Transverse colon (tissue), 4 donors: ENCODE data around the gene TMEM42. TPM values are rescaled to one million over a fixed set of nuclear protein-coding genes. Genes with fewer than 3 reads are reported as not detected.

Experiments used
- DNase-seq: peaks from one replicate; pipeline ENCODE4 v3.0.0-alpha.2; 2019
- H3K27ac ChIP-seq, 4 donors: fragments of 200-600 bp; sonication (generic); 2 replicates each; pipeline ENCODE4 v1.5.1; 2016 to 2018; ENCODE audit warnings: inconsistent platforms in 4 of 4
- H3K27me3 ChIP-seq: fragments of 200-600 bp; sonication (generic); 2 replicates; pipeline ENCODE4 v1.5.1; 2017; ENCODE audit warnings: inconsistent platforms
- H3K36me3 ChIP-seq, 4 donors: fragments of 200-600 bp; sonication (generic); 2 replicates each; pipeline ENCODE4 v1.5.1; 2017 to 2019; ENCODE audit warnings: inconsistent platforms in 4 of 4
- H3K4me1 ChIP-seq, 4 donors: fragments of 200-600 bp; sonication (generic); 2 replicates each; pipeline ENCODE4 v1.5.1; 2017 to 2020; ENCODE audit warnings: inconsistent platforms in 4 of 4
- H3K4me3 ChIP-seq, 4 donors: fragments of 200-600 bp; sonication (generic); 1 replicate in 1 of 4; 2 replicates in 3 of 4; pipeline versions ENCODE4 v1.5.1 to v1.6.1; 2017 to 2019; ENCODE audit warnings: inconsistent platforms in 4 of 4
- H3K9me3 ChIP-seq, 2 donors: fragments of 200-600 bp; sonication (generic); 2 replicates each; pipeline ENCODE4 v1.5.1; 2017 to 2019; ENCODE audit warnings: inconsistent platforms in 2 of 2
- CTCF ChIP-seq, 5 experiments: fragments of 200-600 bp in 3 of 5; fragments of 450-650 bp in 2 of 5; sonication (generic) in 3 of 5; IDR thresholded peaks; 1 replicate in 2 of 5; 2 replicates in 3 of 5; pipeline ENCODE4 v1.5.1; 2016 to 2017; ENCODE audit warnings: antibody characterized with exemption in 5 of 5, inconsistent platforms in 3 of 5, mild to moderate bottlenecking in 2 of 5, moderate library complexity in 1 of 5
- EP300 ChIP-seq: sonication (generic); formaldehyde crosslinking; IDR thresholded peaks from one replicate; pipeline ENCODE4 v1.6.1; 2017; ENCODE audit warnings: antibody characterized with exemption, low read depth
- POLR2A ChIP-seq: fragments of 450-650 bp; IDR thresholded peaks from one replicate; pipeline ENCODE4 v1.6.1; 2016; ENCODE audit warnings: antibody characterized with exemption, mild to moderate bottlenecking, moderate library complexity
- POLR2AphosphoS5 ChIP-seq, 3 donors: sonication (generic); formaldehyde crosslinking; IDR thresholded peaks; one replicate each; pipeline ENCODE4 v1.6.1; 2016; ENCODE audit warnings: antibody characterized with exemption in 3 of 3
- WGBS, 2 donors: methylation state at CpG; one replicate each; pipeline ENCODE4 v1.1.5; 2018; ENCODE audit warnings: low coverage in 1 of 2; 5-methylcytosine and 5-hydroxymethylcytosine counted together
- in situ Hi-C, 4 donors: fragments of 200-750 bp; cut with MboI; loops; one replicate each; pipeline versions ENCODE4 v1.15.0 to v1.15.1; 2017; ENCODE audit warnings: low sequenced_read_pairs in 3 of 4, low pct_ligation_motif_present in 1 of 4, low pct_unique_long_range_greater_than_20kb in 1 of 4
- intact Hi-C: fragments of 100-400 bp; cut with DNase I; formaldehyde crosslinking; loops from one replicate; pipeline ENCODE4 v1.15.1; 2023; ENCODE audit warnings: low total_unique reads
- total RNA-seq, 4 donors: library from RNA; depleted of rRNA; stranded (reverse); fragments of >200 nt; gene quantifications; one replicate each; pipeline ENCODE4 v1.1.0, GENCODE V29; 2016

TMEM42 gene
- total RNA-seq, 4 donors from 2014 or later, result 10.0 to 13.7 (median 12.3) TPM; not detected in 1

DNA sequence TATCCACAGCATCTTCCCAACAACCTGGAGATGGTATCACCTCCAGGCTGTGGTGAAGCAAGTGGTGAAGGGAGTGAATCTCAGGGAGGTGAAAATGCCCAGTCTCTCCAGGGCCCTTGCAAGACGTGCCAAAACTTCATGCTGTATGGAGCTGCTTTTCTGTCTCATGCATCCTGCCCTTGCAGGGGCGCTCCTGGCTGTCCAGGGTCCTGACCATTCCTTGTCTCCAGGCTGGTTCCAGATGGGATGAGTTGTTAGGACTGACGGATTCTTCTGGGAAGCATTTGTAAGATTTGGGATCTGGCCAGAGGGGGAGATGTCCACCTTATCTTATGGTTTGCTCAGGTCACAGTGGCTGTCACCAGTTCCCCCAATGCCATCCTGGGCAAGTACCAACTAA, 28.5 kb downstream of the TMEM42 start:
- DNase-seq, result no peak
- WGBS, 2 donors, result 74% methylated on average over 3 of the region's 3 CpGs; no CpG with 5 or more reads in 1 of the 2 donors
- H3K27me3 ChIP-seq, result no peaks in the 10 kb centered on the region
- no peak overlapping the region for H3K4me3 ChIP-seq
- H3K36me3 ChIP-seq, result no peaks in the 10 kb centered on the region
- H3K9me3 ChIP-seq, result no peaks in the 10 kb centered on the region
- H3K4me1 ChIP-seq, result no peaks in the 10 kb centered on the region
- TF ChIP-seq POLR2A (no peak), POLR2AphosphoS5 (IDR thresholded peaks at IDR 0.05) (no peak), EP300 (no peak), CTCF (IDR thresholded peaks at IDR 0.05) (no peak)
- intact Hi-C loops, result no loop called here
- in situ Hi-C loops, result no loop called here
- no peak overlapping the region for H3K27ac ChIP-seq

DNA sequence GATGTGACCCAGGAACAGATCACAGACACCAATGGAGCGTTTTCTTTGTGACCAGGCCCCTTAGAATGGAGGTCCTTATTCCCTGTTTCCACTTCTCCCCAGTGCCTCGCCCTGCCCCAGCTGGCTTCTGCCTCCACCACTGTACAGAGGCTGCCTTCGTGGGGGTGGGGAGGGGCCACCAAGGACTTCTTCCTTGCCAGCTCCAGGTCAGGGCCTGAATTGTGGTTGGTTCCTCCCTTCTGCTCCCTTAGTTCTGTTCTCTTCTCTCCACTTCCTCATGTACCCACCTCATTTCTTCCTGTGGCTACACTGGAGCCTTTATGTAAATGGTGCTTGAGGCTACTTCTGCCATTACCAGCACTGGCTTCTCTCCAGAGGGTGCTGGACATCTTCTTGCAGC, 29.1 kb downstream of the TMEM42 start:
- Histone ChIP-seq H3K4me3 (no peak overlapping the region), H3K27ac (no peak overlapping the region), H3K9me3 (no peaks in the 10 kb centered on the region), H3K36me3 (no peaks in the 10 kb centered on the region), H3K27me3 (no peaks in the 10 kb centered on the region), H3K4me1 (no peaks in the 10 kb centered on the region)
- in situ Hi-C loops, result no loop called here
- TF ChIP-seq CTCF (IDR thresholded peaks at IDR 0.05) (no peak), POLR2A (no peak), EP300 (no peak), POLR2AphosphoS5 (IDR thresholded peaks at IDR 0.05) (no peak)
- intact Hi-C loops, result no loop called here
- no peak for DNase-seq
- WGBS, 2 donors, result 75 to 86% methylated on average over 2 to 3 of the region's 3 CpGs

- intact Hi-C loops, result no loop called here
- no peaks in the 10 kb centered on the region for H3K36me3 ChIP-seq
- in situ Hi-C loops, result no loop called here
- no peak overlapping the region for H3K27ac ChIP-seq
- H3K27me3 ChIP-seq, result no peaks in the 10 kb centered on the region
- TF ChIP-seq POLR2A, result no peak
- TF ChIP-seq CTCF (IDR thresholded peaks at IDR 0.05), result no peak
- no peak for TF ChIP-seq POLR2AphosphoS5 (IDR thresholded peaks at IDR 0.05)
- TF ChIP-seq EP300, result no peak
- H3K4me1 ChIP-seq, result no peaks in the 10 kb centered on the region
- no peak overlapping the region for H3K4me3 ChIP-seq
- H3K9me3 ChIP-seq, result no peaks in the 10 kb centered on the region
- WGBS, 2 donors, result 65 to 92% methylated on average over 3 of the region's 3 CpGs
- DNase-seq, result no peak
These were observed 31.0 kb downstream of the TMEM42 start for GRCh38 chr3:44892689-44893088.

DNA sequence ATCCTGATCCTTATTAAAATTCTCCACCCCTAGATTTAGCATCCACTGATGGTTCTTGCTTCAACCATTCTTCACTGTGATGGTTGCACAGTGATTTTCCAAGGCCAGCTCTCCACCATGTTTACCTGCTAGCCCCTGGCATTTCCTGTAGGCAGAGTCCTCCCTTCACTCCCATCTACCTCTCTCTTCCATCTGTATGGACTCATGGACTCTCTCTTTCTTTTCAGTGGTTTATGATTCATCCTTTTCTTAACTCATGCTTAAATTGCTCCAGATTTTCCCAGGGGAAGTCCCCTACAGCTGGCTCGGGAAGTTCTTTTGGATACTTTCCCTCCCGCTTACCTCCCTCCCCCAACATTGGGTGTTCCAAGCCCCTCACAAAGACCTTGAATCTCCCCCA, 31.4 kb downstream of the TMEM42 start:
- intact Hi-C loops (no loop called here), in situ Hi-C loops (no loop called here)
- Histone ChIP-seq H3K27me3 (no peaks in the 10 kb centered on the region), H3K9me3 (no peaks in the 10 kb centered on the region), H3K36me3 (no peaks in the 10 kb centered on the region), H3K27ac (no peak overlapping the region), H3K4me1 (no peaks in the 10 kb centered on the region), H3K4me3 (no peak overlapping the region)
- 40 to 56% methylated on average over 1 to 2 of the region's 2 CpGs for WGBS, 2 donors
- no peak for TF ChIP-seq POLR2AphosphoS5 (IDR thresholded peaks at IDR 0.05)
- no peak for TF ChIP-seq EP300
- no peak for TF ChIP-seq POLR2A
- TF ChIP-seq CTCF (IDR thresholded peaks at IDR 0.05), result no peak
- no peak for DNase-seq
